ENCODE results near the gene MPND.
"Not testable (repeated sequence)": the region's sequence is repeated elsewhere in the genome, so short reads cannot be mapped to it uniquely, and the experiment has no call there.

MPND gene

GRCh38 chr19:4328991-4329681, 14.2 kb upstream of the MPND start:
- Histone ChIP-seq H3K27me3 (ENCODE audit: control insufficient read depth, insufficient read depth, low read length, poor library complexity, severe bottlenecking) (peaks cover 18% of the 10 kb centered on the region), H3K4me3 (ENCODE audit: insufficient read depth, low read depth, low read length) (peak overlapping the region; percentile 56)
- not testable (repeated sequence) for H3K4me1 ChIP-seq (ENCODE audit: control insufficient read depth, insufficient read depth, low read length); H3K9me3 ChIP-seq (ENCODE audit: control insufficient read depth, low read length); H3K27ac ChIP-seq (ENCODE audit: insufficient read depth, low read depth, low read length, poor library complexity, severe bottlenecking); H3K36me3 ChIP-seq (ENCODE audit: control insufficient read depth, insufficient read depth, low read length)
- 84 to 85% methylated on average over 35 of the region's 35 CpGs for WGBS, 2 experiments

GRCh38 chr19:4329858-4330257, 13.5 kb upstream of the MPND start:
- no peak overlapping the region for H3K27ac ChIP-seq (ENCODE audit: insufficient read depth, low read depth, low read length, poor library complexity, severe bottlenecking)
- no peaks in the 10 kb centered on the region for H3K9me3 ChIP-seq (ENCODE audit: control insufficient read depth, low read length)
- H3K4me1 ChIP-seq (ENCODE audit: control insufficient read depth, insufficient read depth, low read length): peaks cover 3% of the 10 kb centered on the region
- no peaks in the 10 kb centered on the region for H3K36me3 ChIP-seq (ENCODE audit: control insufficient read depth, insufficient read depth, low read length)
- peaks cover 18% of the 10 kb centered on the region for H3K27me3 ChIP-seq (ENCODE audit: control insufficient read depth, insufficient read depth, low read length, poor library complexity, severe bottlenecking)
- no peak overlapping the region for H3K4me3 ChIP-seq (ENCODE audit: insufficient read depth, low read depth, low read length)
- WGBS, 2 experiments: 96 to 97% methylated on average over 19 of the region's 19 CpGs

GRCh38 chr19:4334929-4335570, 8.3 kb upstream of the MPND start:
- Histone ChIP-seq H3K27ac (ENCODE audit: insufficient read depth, low read depth, low read length, poor library complexity, severe bottlenecking) (no peak overlapping the region), H3K9me3 (ENCODE audit: control insufficient read depth, low read length) (no peaks in the 10 kb centered on the region), H3K27me3 (ENCODE audit: control insufficient read depth, insufficient read depth, low read length, poor library complexity, severe bottlenecking) (no peaks in the 10 kb centered on the region), H3K4me3 (ENCODE audit: insufficient read depth, low read depth, low read length) (no peak overlapping the region), H3K36me3 (ENCODE audit: control insufficient read depth, insufficient read depth, low read length) (no peaks in the 10 kb centered on the region), H3K4me1 (ENCODE audit: control insufficient read depth, insufficient read depth, low read length) (peaks cover 12% of the 10 kb centered on the region)
- WGBS, 2 experiments: 92 to 95% methylated on average over 7 of the region's 7 CpGs

GRCh38 chr19:4337906-4338440, 5.4 kb upstream of the MPND start:
- H3K9me3 ChIP-seq (ENCODE audit: control insufficient read depth, low read length): no peaks in the 10 kb centered on the region
- H3K4me1 ChIP-seq (ENCODE audit: control insufficient read depth, insufficient read depth, low read length): peaks cover 17% of the 10 kb centered on the region
- H3K27ac ChIP-seq (ENCODE audit: insufficient read depth, low read depth, low read length, poor library complexity, severe bottlenecking): no peak overlapping the region
- H3K36me3 ChIP-seq (ENCODE audit: control insufficient read depth, insufficient read depth, low read length): no peaks in the 10 kb centered on the region
- peak overlapping the region; percentile 21 for H3K4me3 ChIP-seq (ENCODE audit: insufficient read depth, low read depth, low read length)
- H3K27me3 ChIP-seq (ENCODE audit: control insufficient read depth, insufficient read depth, low read length, poor library complexity, severe bottlenecking): no peaks in the 10 kb centered on the region
- WGBS, 2 experiments: 40 to 44% methylated on average over 14 of the region's 14 CpGs

GRCh38 chr19:4338441-4339355, 4.7 kb upstream of the MPND start, which contains the start of gene STAP2:
STAP2 (minus strand) TSS chr19:4338827; CDS start chr19:4338753, 74 bp downstream.
- 54 to 57% methylated on average over 27 of the region's 27 CpGs for WGBS, 2 experiments
- Histone ChIP-seq H3K27me3 (ENCODE audit: control insufficient read depth, insufficient read depth, low read length, poor library complexity, severe bottlenecking) (no peaks in the 10 kb centered on the region), H3K27ac (ENCODE audit: insufficient read depth, low read depth, low read length, poor library complexity, severe bottlenecking) (peak within 1 kb of the TSS; percentile 26), H3K4me1 (ENCODE audit: control insufficient read depth, insufficient read depth, low read length) (peaks cover 17% of the 10 kb centered on the region), H3K36me3 (ENCODE audit: control insufficient read depth, insufficient read depth, low read length) (no peaks in the 10 kb centered on the region), H3K9me3 (ENCODE audit: control insufficient read depth, low read length) (no peaks in the 10 kb centered on the region), H3K4me3 (ENCODE audit: insufficient read depth, low read depth, low read length) (peak within 1 kb of the TSS; percentile 25)

GRCh38 chr19:4342314-4342614, 1.1 kb upstream of the MPND start:
- Histone ChIP-seq H3K27ac (ENCODE audit: insufficient read depth, low read depth, low read length, poor library complexity, severe bottlenecking) (peak overlapping the region; percentile 98), H3K4me3 (ENCODE audit: insufficient read depth, low read depth, low read length) (peak overlapping the region; percentile 71), H3K9me3 (ENCODE audit: control insufficient read depth, low read length) (no peaks in the 10 kb centered on the region), H3K27me3 (ENCODE audit: control insufficient read depth, insufficient read depth, low read length, poor library complexity, severe bottlenecking) (no peaks in the 10 kb centered on the region), H3K4me1 (ENCODE audit: control insufficient read depth, insufficient read depth, low read length) (peaks cover 17% of the 10 kb centered on the region), H3K36me3 (ENCODE audit: control insufficient read depth, insufficient read depth, low read length) (peaks cover 12% of the 10 kb centered on the region)
- 9% methylated on average over 10 of the region's 10 CpGs for WGBS, 2 experiments

- peak overlapping the region; percentile 98 for H3K27ac ChIP-seq (ENCODE audit: insufficient read depth, low read depth, low read length, poor library complexity, severe bottlenecking)
Measured at GRCh38 chr19:4342615-4343369, 570 bp upstream of the MPND start.

GRCh38 chr19:4345342-4346019, 2.1 kb downstream of the MPND start:
- Histone ChIP-seq H3K27ac (ENCODE audit: insufficient read depth, low read depth, low read length, poor library complexity, severe bottlenecking) (no peak overlapping the region), H3K27me3 (ENCODE audit: control insufficient read depth, insufficient read depth, low read length, poor library complexity, severe bottlenecking) (no peaks in the 10 kb centered on the region), H3K4me3 (ENCODE audit: insufficient read depth, low read depth, low read length) (no peak overlapping the region), H3K36me3 (ENCODE audit: control insufficient read depth, insufficient read depth, low read length) (peaks cover 18% of the 10 kb centered on the region), H3K9me3 (ENCODE audit: control insufficient read depth, low read length) (no peaks in the 10 kb centered on the region), H3K4me1 (ENCODE audit: control insufficient read depth, insufficient read depth, low read length) (peaks cover 6% of the 10 kb centered on the region)
- WGBS, 2 experiments: 95% methylated on average over 15 of the region's 15 CpGs

More at GRCh38 chr19:4342615-4343369, 570 bp upstream of the MPND start:
- Histone ChIP-seq H3K27me3 (ENCODE audit: control insufficient read depth, insufficient read depth, low read length, poor library complexity, severe bottlenecking) (no peaks in the 10 kb centered on the region), H3K36me3 (ENCODE audit: control insufficient read depth, insufficient read depth, low read length) (peaks cover 12% of the 10 kb centered on the region), H3K4me3 (ENCODE audit: insufficient read depth, low read depth, low read length) (peak overlapping the region; percentile 75), H3K4me1 (ENCODE audit: control insufficient read depth, insufficient read depth, low read length) (peaks cover 16% of the 10 kb centered on the region), H3K9me3 (ENCODE audit: control insufficient read depth, low read length) (no peaks in the 10 kb centered on the region)
- WGBS, 2 experiments: 0% methylated on average over 39 of the region's 39 CpGs

- Histone ChIP-seq H3K9me3 (ENCODE audit: control insufficient read depth, low read length) (no peaks in the 10 kb centered on the region), H3K27ac (ENCODE audit: insufficient read depth, low read depth, low read length, poor library complexity, severe bottlenecking) (no peak overlapping the region), H3K4me3 (ENCODE audit: insufficient read depth, low read depth, low read length) (no peak overlapping the region), H3K4me1 (ENCODE audit: control insufficient read depth, insufficient read depth, low read length) (peaks cover 6% of the 10 kb centered on the region), H3K27me3 (ENCODE audit: control insufficient read depth, insufficient read depth, low read length, poor library complexity, severe bottlenecking) (no peaks in the 10 kb centered on the region), H3K36me3 (ENCODE audit: control insufficient read depth, insufficient read depth, low read length) (peaks cover 18% of the 10 kb centered on the region)
- 95 to 97% methylated on average over 6 of the region's 6 CpGs for WGBS, 2 experiments
Measured at GRCh38 chr19:4346020-4346383, 2.6 kb downstream of the MPND start.
